CD14-positive monocyte (primary cell): ENCODE data around the gene ARHGAP20. TPM values are rescaled to one million over a fixed set of nuclear protein-coding genes. Genes with fewer than 3 reads are reported as not detected.

Experiments used
- DNase-seq, 3 donors: peaks; one replicate each; pipeline ENCODE4 v3.0.0-alpha.2; 2011 to 2022
- H2AFZ ChIP-seq: 2 replicates; pipeline ENCODE4 v1.6.0; 2012; ENCODE audit warnings: mild to moderate bottlenecking, low read depth, low read length, inconsistent platforms; ENCODE audit not compliant: insufficient read depth, poor library complexity, severe bottlenecking
- H3K27ac ChIP-seq, 2 donors: 1 replicate in 1 of 2; 2 replicates in 1 of 2; pipeline ENCODE4 v1.5.1; 2012 to 2013; ENCODE audit warnings: low read length in 2 of 2, control low read depth in 1 of 2, inconsistent platforms in 1 of 2, low read depth in 1 of 2, mild to moderate bottlenecking in 1 of 2
- H3K27me3 ChIP-seq, 2 donors: one replicate each; pipeline versions ENCODE4 v1.6.0 to v1.6.1; 2011 to 2013; ENCODE audit warnings: low read length in 2 of 2; ENCODE audit not compliant: control insufficient read depth in 2 of 2, insufficient read depth in 2 of 2
- H3K36me3 ChIP-seq, 2 donors: replicated peaks in 1 of 2; 1 replicate in 1 of 2; 2 replicates in 1 of 2; pipeline versions ENCODE4 v1.5.1 to v1.6.1; 2012 to 2013; ENCODE audit warnings: low read length in 2 of 2, control low read depth in 1 of 2, inconsistent platforms in 1 of 2, mild to moderate bottlenecking in 1 of 2; ENCODE audit not compliant: insufficient read depth in 2 of 2, control insufficient read depth in 1 of 2
- H3K4me1 ChIP-seq, 2 donors: 1 replicate in 1 of 2; 2 replicates in 1 of 2; pipeline versions ENCODE4 v1.5.1 to v1.6.1; 2012 to 2013; ENCODE audit warnings: low read length in 2 of 2, control low read depth in 1 of 2, inconsistent platforms in 1 of 2, mild to moderate bottlenecking in 1 of 2, moderate library complexity in 1 of 2; ENCODE audit not compliant: insufficient read depth in 2 of 2, control insufficient read depth in 1 of 2
- H3K4me2 ChIP-seq: replicated peaks from 2 replicates; pipeline ENCODE3; 2012; ENCODE audit warnings: low read length, moderate library complexity, mild to moderate bottlenecking; ENCODE audit not compliant: poor library complexity, severe bottlenecking; ENCODE audit errors: extremely low read depth
- H3K4me3 ChIP-seq, 3 experiments: fragments of 200-600 bp in 1 of 3; sonication (generic) in 1 of 3; replicated peaks in 1 of 3; 1 replicate in 2 of 3; 2 replicates in 1 of 3; pipeline ENCODE4 v1.5.1; 2011 to 2013; ENCODE audit warnings: low read length in 3 of 3, mild to moderate bottlenecking in 3 of 3, control low read depth in 2 of 3, low read depth in 2 of 3, inconsistent platforms in 1 of 3, moderate library complexity in 1 of 3
- H3K79me2 ChIP-seq: 2 replicates; pipeline ENCODE4 v1.6.0; 2012; ENCODE audit warnings: mild to moderate bottlenecking, control low read depth, inconsistent platforms, low read length, moderate library complexity; ENCODE audit not compliant: insufficient read depth
- H3K9ac ChIP-seq: 2 replicates; pipeline ENCODE4 v1.6.0; 2017; ENCODE audit warnings: low read length, mild to moderate bottlenecking; ENCODE audit not compliant: insufficient read depth, poor library complexity, severe bottlenecking
- H3K9me3 ChIP-seq, 2 donors: replicated peaks in 1 of 2; 1 replicate in 1 of 2; 2 replicates in 1 of 2; pipeline versions ENCODE4 v1.5.1 to v1.6.1; 2012 to 2013; ENCODE audit warnings: low read length in 2 of 2, control low read depth in 1 of 2; ENCODE audit not compliant: control insufficient read depth in 1 of 2, insufficient read depth in 1 of 2
- H4K20me1 ChIP-seq: 2 replicates; pipeline ENCODE4 v1.6.0; 2012; ENCODE audit warnings: mild to moderate bottlenecking, low read length, control low read depth, moderate library complexity; ENCODE audit not compliant: insufficient read depth
- H3K27ac Mint-ChIP-seq, 7 donors: one replicate each; pipeline ENCODE4 v1.8.0; 2020; ENCODE audit warnings: mild to moderate bottlenecking in 7 of 7, mixed read lengths in 7 of 7, moderate library complexity in 6 of 7, inconsistent platforms in 2 of 7
- H3K27me3 Mint-ChIP-seq, 3 donors: one replicate each; pipeline ENCODE4 v1.8.0; 2021 to 2022; ENCODE audit warnings: low read depth in 3 of 3, mild to moderate bottlenecking in 3 of 3, mixed read lengths in 3 of 3, moderate library complexity in 3 of 3, inconsistent platforms in 1 of 3
- H3K36me3 Mint-ChIP-seq, 2 donors: one replicate each; pipeline ENCODE4 v1.8.0; 2020; ENCODE audit warnings: mixed read lengths in 2 of 2, inconsistent platforms in 1 of 2, mild to moderate bottlenecking in 1 of 2
- H3K4me1 Mint-ChIP-seq: one replicate; pipeline ENCODE4 v1.8.0; 2020; ENCODE audit warnings: mild to moderate bottlenecking, mixed read lengths
- H3K4me3 Mint-ChIP-seq, 2 donors: one replicate each; pipeline ENCODE4 v1.8.0; 2020; ENCODE audit warnings: mild to moderate bottlenecking in 2 of 2, mixed read lengths in 2 of 2, moderate library complexity in 1 of 2
- H3K9me3 Mint-ChIP-seq, 7 donors: one replicate each; pipeline ENCODE4 v1.8.0; 2020 to 2022; ENCODE audit warnings: mixed read lengths in 7 of 7, mild to moderate bottlenecking in 6 of 7, moderate library complexity in 6 of 7, inconsistent platforms in 2 of 7
- WGBS: methylation state at CpG from one replicate; pipeline ENCODE4 v1.1.5; 2013; ENCODE audit warnings: missing lambda C conversion rate; ENCODE audit not compliant: insufficient coverage; 5-methylcytosine and 5-hydroxymethylcytosine counted together
- intact Hi-C, 2 donors: fragments of 100-400 bp; cut with micrococcal nuclease; formaldehyde crosslinking; loops; one replicate each; pipeline versions ENCODE4 v1.15.0 to v1.15.1; 2023
- polyA plus RNA-seq, 3 donors: library from polyadenylated mRNA; depleted of rRNA in 1 of 3; unstranded in 2 of 3; stranded (reverse) in 1 of 3; fragments of 300-500 nt in 2 of 3; fragments of >200 nt in 1 of 3; fragmentation: Illumina TruSeq in 2 of 3; gene quantifications; 1 replicate in 2 of 3; 2 replicates in 1 of 3; pipeline ENCODE4 v1.2.3, GENCODE V29; 2012 to 2021
- TF ChIP-seq, protein P1 (sequence below): fragments of 200-600 bp; IDR thresholded peaks from one replicate; pipeline ENCODE4 v1.8.0; 2022; ENCODE audit warnings: antibody characterized with exemption, mild to moderate bottlenecking

Gene ARHGAP20
- polyA plus RNA-seq, 3 donors, result 0.04 TPM; not detected in 2

DNA sequence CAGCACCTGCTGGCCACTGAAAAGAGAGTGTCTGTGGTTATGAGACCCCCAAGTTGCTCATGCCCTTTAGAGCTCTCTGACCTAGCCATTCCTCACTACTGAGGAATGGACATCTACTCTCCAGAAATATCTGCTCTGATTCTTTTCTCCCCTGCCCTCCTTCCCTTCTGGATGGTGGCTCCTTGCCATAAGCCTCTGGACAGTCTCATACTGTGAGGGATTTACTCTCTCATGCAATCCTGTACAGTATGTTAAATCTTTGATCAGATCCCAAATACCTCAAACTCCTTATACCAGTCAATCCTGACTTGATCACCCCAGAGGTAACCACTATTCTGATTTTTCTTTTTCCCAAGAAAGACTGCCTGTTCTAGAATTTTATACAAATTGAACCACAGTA is 80.7 kb downstream of the ARHGAP20 start:
- no peak overlapping the region for H3K9ac ChIP-seq
- H2AFZ ChIP-seq, result no peak overlapping the region
- no peaks in the 10 kb centered on the region for H3K9me3 ChIP-seq
- intact Hi-C loops, result no loop called here
- H3K27ac Mint-ChIP-seq, result no peak overlapping the region
- no peak for DNase-seq
- peaks cover 0 to 6% (median 0%) of the 10 kb centered on the region in 7 donors for H3K9me3 Mint-ChIP-seq
- H3K79me2 ChIP-seq, result no peaks in the 10 kb centered on the region
- H3K4me3 ChIP-seq, result no peak overlapping the region
- TF ChIP-seq, protein P1, sequence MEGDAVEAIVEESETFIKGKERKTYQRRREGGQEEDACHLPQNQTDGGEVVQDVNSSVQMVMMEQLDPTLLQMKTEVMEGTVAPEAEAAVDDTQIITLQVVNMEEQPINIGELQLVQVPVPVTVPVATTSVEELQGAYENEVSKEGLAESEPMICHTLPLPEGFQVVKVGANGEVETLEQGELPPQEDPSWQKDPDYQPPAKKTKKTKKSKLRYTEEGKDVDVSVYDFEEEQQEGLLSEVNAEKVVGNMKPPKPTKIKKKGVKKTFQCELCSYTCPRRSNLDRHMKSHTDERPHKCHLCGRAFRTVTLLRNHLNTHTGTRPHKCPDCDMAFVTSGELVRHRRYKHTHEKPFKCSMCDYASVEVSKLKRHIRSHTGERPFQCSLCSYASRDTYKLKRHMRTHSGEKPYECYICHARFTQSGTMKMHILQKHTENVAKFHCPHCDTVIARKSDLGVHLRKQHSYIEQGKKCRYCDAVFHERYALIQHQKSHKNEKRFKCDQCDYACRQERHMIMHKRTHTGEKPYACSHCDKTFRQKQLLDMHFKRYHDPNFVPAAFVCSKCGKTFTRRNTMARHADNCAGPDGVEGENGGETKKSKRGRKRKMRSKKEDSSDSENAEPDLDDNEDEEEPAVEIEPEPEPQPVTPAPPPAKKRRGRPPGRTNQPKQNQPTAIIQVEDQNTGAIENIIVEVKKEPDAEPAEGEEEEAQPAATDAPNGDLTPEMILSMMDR, result no peak
- no peaks in the 10 kb centered on the region for H3K4me1 ChIP-seq
- no peak overlapping the region for H3K4me2 ChIP-seq
- H3K27ac ChIP-seq, result no peak overlapping the region
- H3K4me1 Mint-ChIP-seq, result no peaks in the 10 kb centered on the region
- H3K27me3 Mint-ChIP-seq, result peaks cover 0 to 1% (median 1%) of the 10 kb centered on the region in 3 donors
- no peaks in the 10 kb centered on the region for H3K27me3 ChIP-seq
- H3K36me3 Mint-ChIP-seq, result no peaks in the 10 kb centered on the region
- no peak overlapping the region for H3K4me3 Mint-ChIP-seq
- H3K36me3 ChIP-seq, result no peaks in the 10 kb centered on the region
- H4K20me1 ChIP-seq, result no peaks in the 10 kb centered on the region

DNA sequence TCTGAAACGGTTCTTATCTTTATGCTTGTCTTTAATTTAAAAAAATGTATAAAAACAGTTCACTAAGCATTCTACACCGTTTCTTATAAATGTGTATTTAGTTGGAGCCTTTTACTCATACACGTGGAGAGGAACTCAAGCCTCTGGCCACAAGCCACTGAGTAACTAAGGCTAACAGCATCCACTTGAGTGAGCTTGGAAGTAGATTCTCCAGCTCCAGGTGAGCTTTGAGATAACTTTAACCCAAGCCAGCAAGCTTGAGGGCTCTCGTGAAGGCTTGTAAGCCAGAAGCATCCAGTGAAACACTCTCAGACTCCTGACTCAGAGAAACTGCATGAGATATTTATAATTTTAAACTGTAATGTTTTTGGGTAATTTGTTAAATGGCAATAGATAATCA is 82.6 kb downstream of the ARHGAP20 start:
- no peak overlapping the region for H3K27ac Mint-ChIP-seq

More for the DNA sequence above, 82.6 kb downstream of the ARHGAP20 start:
- no peak for DNase-seq
- Mint-ChIP-seq H3K36me3 (no peaks in the 10 kb centered on the region), H3K4me1 (no peaks in the 10 kb centered on the region), H3K4me3 (no peak overlapping the region), H3K27me3 (peaks cover 0 to 1% (median 1%) of the 10 kb centered on the region in 3 donors), H3K9me3 (peaks cover 0 to 6% (median 0%) of the 10 kb centered on the region in 7 donors)
- H3K4me1 ChIP-seq, result no peaks in the 10 kb centered on the region
- no peaks in the 10 kb centered on the region for H3K9me3 ChIP-seq
- intact Hi-C loops, result no loop called here
- H3K4me3 ChIP-seq, result no peak overlapping the region
- H2AFZ ChIP-seq, result no peak overlapping the region
- TF ChIP-seq, protein P1, result no peak
- WGBS, result no CpG with 5 or more reads among the region's 4 CpGs
- no peaks in the 10 kb centered on the region for H3K27me3 ChIP-seq
- H3K9ac ChIP-seq, result no peak overlapping the region
- H4K20me1 ChIP-seq, result no peaks in the 10 kb centered on the region
- H3K27ac ChIP-seq, result no peak overlapping the region
- no peak overlapping the region for H3K4me2 ChIP-seq
- H3K79me2 ChIP-seq, result no peaks in the 10 kb centered on the region
- H3K36me3 ChIP-seq, result no peaks in the 10 kb centered on the region
